Measurements from ENCODE around the gene AATF. TPM values are rescaled to one million over a fixed set of nuclear protein-coding genes. Genes with fewer than 3 reads are reported as not detected.

The AATF gene
- total RNA-seq, 1 donor from 2014 or later, result 53.5 TPM

DNA sequence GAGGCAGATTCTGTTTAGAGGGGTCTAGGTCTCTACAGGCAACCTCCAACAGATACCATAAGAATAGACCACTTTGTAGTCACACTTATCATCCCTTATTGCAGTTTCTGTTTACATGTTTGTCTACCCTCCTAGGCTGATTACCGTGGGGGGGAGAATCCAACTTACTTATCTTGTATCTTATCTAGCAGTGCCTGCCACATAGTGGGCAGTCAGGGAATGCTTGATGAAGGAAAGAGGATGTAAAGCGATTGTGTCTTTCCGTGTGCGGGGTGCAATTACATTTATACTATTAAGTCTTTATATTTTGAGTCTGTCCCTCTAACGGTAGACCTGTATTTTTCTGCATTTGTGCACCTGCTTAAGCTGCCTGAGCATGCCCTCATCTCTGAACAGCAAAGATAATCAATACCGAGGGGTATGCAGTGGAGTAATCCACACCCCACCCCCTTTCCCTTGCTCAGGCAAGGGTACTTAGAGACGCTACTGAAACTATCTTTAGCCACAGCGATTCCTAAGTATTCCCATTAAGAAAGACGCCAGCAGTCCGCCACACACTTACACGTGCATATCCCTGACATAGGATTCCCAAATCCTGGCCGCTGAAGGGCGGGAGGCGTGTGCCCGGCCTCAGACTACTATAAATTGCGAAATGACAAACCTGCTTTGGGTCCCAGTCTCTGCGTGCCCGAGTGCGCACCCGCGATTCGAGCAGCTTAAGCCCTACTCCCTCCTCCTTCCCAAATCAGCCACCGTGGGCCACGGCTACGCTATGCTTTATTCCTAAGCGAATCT lies 635 bp upstream of the AATF start:
- H3K9me3 Mint-ChIP-seq (ENCODE audit: low read depth), result no peaks in the 10 kb centered on the region
- H3K36me3 Mint-ChIP-seq (ENCODE audit: insufficient read depth), result peaks cover 12% of the 10 kb centered on the region
- TF ChIP-seq CTCF (IDR thresholded peaks at IDR 0.05; ENCODE audit: unreplicated experiment), result no peak
- H3K4me1 Mint-ChIP-seq (ENCODE audit: low read depth), result peaks cover 18% of the 10 kb centered on the region
- peak overlapping the region; percentile 92 for H3K4me3 Mint-ChIP-seq (ENCODE audit: low read depth)
- DNase-seq (ENCODE audit: low spot score, unreplicated experiment), result no peak
- peaks cover 47% of the 10 kb centered on the region for H3K27me3 Mint-ChIP-seq
- H3K27ac Mint-ChIP-seq, result peak overlapping the region; percentile 96

DNA sequence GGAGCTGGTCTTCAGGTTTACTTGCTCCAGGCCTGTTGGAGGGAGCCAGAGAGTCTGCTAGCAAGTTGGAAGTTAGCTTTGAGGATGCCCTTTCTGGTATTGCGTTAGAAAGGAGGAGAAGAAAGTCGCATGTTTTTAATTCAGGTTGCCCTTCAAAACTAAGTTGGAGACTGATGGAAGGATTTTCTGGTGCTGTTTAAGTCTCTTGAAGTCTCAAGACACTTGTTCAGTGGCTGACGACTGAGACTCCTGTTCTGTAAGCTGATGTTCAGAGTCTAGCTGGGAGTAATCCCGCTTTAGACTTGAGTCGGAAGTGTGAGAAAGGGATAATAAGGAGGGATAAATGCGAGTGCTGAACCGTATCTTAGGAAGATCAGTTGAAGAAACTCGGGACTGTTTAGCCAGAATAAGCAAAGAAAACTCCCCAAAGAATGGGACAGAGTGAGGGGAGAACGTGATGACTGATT lies 740 bp downstream of the AATF start:
- no peak for TF ChIP-seq CTCF (IDR thresholded peaks at IDR 0.05; ENCODE audit: unreplicated experiment)
- DNase-seq (ENCODE audit: low spot score, unreplicated experiment), result no peak
- peaks cover 35% of the 10 kb centered on the region for H3K27me3 Mint-ChIP-seq
- peak overlapping the region; percentile 92 for H3K4me3 Mint-ChIP-seq (ENCODE audit: low read depth)
- H3K9me3 Mint-ChIP-seq (ENCODE audit: low read depth), result no peaks in the 10 kb centered on the region
- peak overlapping the region; percentile 87 for H3K27ac Mint-ChIP-seq
- H3K4me1 Mint-ChIP-seq (ENCODE audit: low read depth), result peaks cover 18% of the 10 kb centered on the region
- peaks cover 16% of the 10 kb centered on the region for H3K36me3 Mint-ChIP-seq (ENCODE audit: insufficient read depth)

DNA sequence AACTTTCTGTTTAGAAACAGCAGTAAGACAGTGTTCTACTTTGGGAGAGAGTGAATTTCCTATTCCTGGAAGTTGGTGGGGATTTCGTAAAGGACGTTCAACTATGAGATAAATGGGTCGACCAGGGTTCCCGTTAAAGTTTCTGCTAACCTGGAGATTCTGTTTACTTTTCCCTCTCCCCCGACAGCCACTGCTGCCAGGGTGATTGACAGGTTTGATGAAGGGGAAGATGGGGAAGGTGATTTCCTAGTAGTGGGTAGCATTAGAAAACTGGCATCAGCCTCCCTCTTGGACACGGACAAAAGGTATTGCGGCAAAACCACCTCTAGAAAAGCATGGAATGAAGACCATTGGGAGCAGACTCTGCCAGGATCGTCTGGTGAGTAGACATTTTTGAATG lies 1.3 kb downstream of the AATF start:
- peaks cover 18% of the 10 kb centered on the region for H3K4me1 Mint-ChIP-seq (ENCODE audit: low read depth)
- DNase-seq (ENCODE audit: low spot score, unreplicated experiment), result no peak
- no peak for TF ChIP-seq CTCF (IDR thresholded peaks at IDR 0.05; ENCODE audit: unreplicated experiment)
- peaks cover 30% of the 10 kb centered on the region for H3K27me3 Mint-ChIP-seq
- H3K4me3 Mint-ChIP-seq (ENCODE audit: low read depth), result peak overlapping the region; percentile 92
- H3K27ac Mint-ChIP-seq, result no peak overlapping the region
- no peaks in the 10 kb centered on the region for H3K9me3 Mint-ChIP-seq (ENCODE audit: low read depth)
- H3K36me3 Mint-ChIP-seq (ENCODE audit: insufficient read depth), result peaks cover 18% of the 10 kb centered on the region

DNA sequence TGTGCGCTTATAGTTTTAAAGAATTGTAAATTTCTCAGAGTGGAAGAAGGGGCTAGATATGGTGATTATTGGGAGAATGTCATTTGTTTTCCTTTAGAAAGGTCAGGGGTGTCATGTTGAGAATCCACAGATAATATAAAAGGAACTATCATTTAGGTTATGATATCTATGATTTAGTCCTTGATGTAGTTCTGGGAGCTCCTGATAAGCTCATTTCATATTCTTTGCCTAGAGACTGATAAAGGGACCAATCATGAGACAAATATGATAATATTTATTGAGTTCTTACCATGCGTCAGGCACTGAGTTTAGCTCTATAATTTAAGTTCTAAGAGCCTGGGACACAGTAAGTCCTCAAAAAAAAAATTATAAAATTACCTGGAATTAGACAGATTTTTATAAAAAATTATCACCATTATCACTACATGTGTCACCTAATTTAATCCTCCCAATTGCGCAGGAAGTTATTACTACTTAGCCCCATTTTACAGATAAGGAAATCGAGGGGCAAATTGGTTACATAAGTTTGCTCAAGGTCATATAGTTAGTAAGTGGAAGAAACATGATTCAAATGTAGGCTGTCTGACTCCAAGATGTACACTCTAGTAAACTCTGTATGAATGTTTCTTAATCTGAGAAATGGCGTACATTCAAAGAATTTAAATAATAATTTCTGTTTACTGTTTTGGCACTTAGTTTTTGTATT lies 2.5 kb downstream of the AATF start:
- no peak overlapping the region for H3K27ac Mint-ChIP-seq

More for the DNA sequence above, 2.5 kb downstream of the AATF start:
- Mint-ChIP-seq H3K4me3 (ENCODE audit: low read depth) (peak overlapping the region; percentile 38), H3K27me3 (peaks cover 18% of the 10 kb centered on the region), H3K9me3 (ENCODE audit: low read depth) (no peaks in the 10 kb centered on the region), H3K4me1 (ENCODE audit: low read depth) (peaks cover 18% of the 10 kb centered on the region), H3K36me3 (ENCODE audit: insufficient read depth) (peaks cover 23% of the 10 kb centered on the region)
- DNase-seq (ENCODE audit: low spot score, unreplicated experiment), result no peak
- TF ChIP-seq CTCF (IDR thresholded peaks at IDR 0.05; ENCODE audit: unreplicated experiment), result no peak
